Measurements from ENCODE around the gene SLC29A2.

Gene SLC29A2

DNA sequence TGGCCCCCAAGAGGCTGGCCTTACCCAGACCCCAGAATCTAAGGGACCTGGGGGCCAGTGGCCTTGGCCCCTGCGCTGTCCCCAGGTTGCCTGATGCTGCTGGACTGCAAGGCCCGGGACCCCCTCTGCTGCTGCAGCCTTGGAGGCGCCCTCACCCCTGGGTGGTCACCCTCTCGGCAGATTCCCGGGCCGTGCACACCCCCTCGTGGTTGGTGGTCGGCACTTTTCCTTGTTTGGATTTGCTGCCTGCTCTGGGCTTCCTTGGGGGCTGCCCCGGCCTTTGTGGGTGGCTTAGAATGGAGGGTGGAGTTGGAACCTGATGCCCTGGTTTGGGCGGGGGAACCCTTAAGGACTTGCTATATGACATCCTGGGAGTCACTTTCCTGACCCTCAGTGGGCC, 40.6 kb downstream of the SLC29A2 start:
- ATAC-seq: no peak
- no peak for TF ChIP-seq RARB (CRISPR knock-in tag; IDR thresholded peaks at IDR 0.05)
- TF ChIP-seq CREB5 (CRISPR knock-in tag; IDR thresholded peaks at IDR 0.05; ENCODE audit: low read depth): no peak
- TF ChIP-seq ZFP30 (CRISPR knock-in tag; IDR thresholded peaks at IDR 0.05): no peak
- no peak for TF ChIP-seq ZNF70 (CRISPR knock-in tag; IDR thresholded peaks at IDR 0.05)
- TF ChIP-seq TOX (CRISPR knock-in tag; IDR thresholded peaks at IDR 0.05; ENCODE audit: borderline replicate concordance): no peak
- no peak for TF ChIP-seq TSHZ2 (CRISPR knock-in tag; IDR thresholded peaks at IDR 0.05)
- TF ChIP-seq SNAI2 (CRISPR knock-in tag; IDR thresholded peaks at IDR 0.05): no peak
- TF ChIP-seq BACH2 (CRISPR knock-in tag; IDR thresholded peaks at IDR 0.05; ENCODE audit: borderline replicate concordance): no peak
- no peak for TF ChIP-seq PPARA (CRISPR knock-in tag; IDR thresholded peaks at IDR 0.05; ENCODE audit: borderline replicate concordance)
- TF ChIP-seq, protein P1, sequence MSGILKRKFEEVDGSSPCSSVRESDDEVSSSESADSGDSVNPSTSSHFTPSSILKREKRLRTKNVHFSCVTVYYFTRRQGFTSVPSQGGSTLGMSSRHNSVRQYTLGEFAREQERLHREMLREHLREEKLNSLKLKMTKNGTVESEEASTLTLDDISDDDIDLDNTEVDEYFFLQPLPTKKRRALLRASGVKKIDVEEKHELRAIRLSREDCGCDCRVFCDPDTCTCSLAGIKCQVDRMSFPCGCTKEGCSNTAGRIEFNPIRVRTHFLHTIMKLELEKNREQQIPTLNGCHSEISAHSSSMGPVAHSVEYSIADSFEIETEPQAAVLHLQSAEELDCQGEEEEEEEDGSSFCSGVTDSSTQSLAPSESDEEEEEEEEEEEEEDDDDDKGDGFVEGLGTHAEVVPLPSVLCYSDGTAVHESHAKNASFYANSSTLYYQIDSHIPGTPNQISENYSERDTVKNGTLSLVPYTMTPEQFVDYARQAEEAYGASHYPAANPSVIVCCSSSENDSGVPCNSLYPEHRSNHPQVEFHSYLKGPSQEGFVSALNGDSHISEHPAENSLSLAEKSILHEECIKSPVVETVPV (CRISPR knock-in tag; IDR thresholded peaks at IDR 0.05): no peak
- TF ChIP-seq OSR1 (CRISPR knock-in tag; IDR thresholded peaks at IDR 0.05): no peak
- TF ChIP-seq ZFP3 (CRISPR knock-in tag; IDR thresholded peaks at IDR 0.05): no peak
- TF ChIP-seq CSDC2 (CRISPR knock-in tag; IDR thresholded peaks at IDR 0.05): no peak
- no peak for TF ChIP-seq ISL1 (CRISPR knock-in tag; IDR thresholded peaks at IDR 0.05)
- TF ChIP-seq ARNTL (CRISPR knock-in tag; IDR thresholded peaks at IDR 0.05; ENCODE audit: borderline replicate concordance, low read depth): no peak

DNA sequence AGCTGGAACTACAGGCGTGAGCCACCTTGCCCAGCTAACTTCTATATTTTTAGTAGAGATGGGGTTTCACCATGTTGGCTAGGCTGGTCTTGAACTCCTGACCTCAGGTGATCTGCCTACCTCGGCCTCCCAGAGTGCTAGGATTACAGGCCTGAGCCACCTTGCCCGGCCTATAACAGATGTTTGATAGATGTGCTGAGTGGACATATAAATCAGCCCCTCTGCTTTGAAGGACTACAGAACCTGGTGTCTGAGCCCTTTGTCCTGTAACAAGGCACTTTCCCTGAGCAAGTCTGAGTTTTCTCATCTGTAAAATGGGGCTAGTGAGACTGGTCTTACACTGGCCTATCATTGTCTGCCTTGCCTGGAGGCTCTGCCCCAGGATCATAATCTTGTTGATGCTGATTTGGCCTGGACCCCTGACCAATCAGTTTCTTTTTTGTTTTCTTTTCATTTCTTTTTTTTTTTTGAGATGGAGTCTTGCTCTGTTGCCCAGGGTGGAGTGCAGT, 42.3 kb downstream of the SLC29A2 start:
- TF ChIP-seq TCF4 (CRISPR knock-in tag; IDR thresholded peaks at IDR 0.05; ENCODE audit: borderline replicate concordance) (no peak), TOX (CRISPR knock-in tag; IDR thresholded peaks at IDR 0.05; ENCODE audit: borderline replicate concordance) (no peak), ZNF70 (CRISPR knock-in tag; IDR thresholded peaks at IDR 0.05) (no peak), ZFP30 (CRISPR knock-in tag; IDR thresholded peaks at IDR 0.05) (no peak), ZC3H10 (CRISPR knock-in tag; IDR thresholded peaks at IDR 0.05) (no peak), ESRRG (CRISPR knock-in tag; IDR thresholded peaks at IDR 0.05) (no peak), ZFP3 (CRISPR knock-in tag; IDR thresholded peaks at IDR 0.05) (no peak), ARNTL (CRISPR knock-in tag; IDR thresholded peaks at IDR 0.05; ENCODE audit: borderline replicate concordance, low read depth) (no peak), RARB (CRISPR knock-in tag; IDR thresholded peaks at IDR 0.05) (no peak), ZNF8 (CRISPR knock-in tag; IDR thresholded peaks at IDR 0.05) (no peak), GLIS3 (CRISPR knock-in tag; IDR thresholded peaks at IDR 0.05) (no peak), ZNF565 (CRISPR knock-in tag; conservative IDR thresholded peaks at IDR 0.05; ENCODE audit: low read depth) (no peak), CSDC2 (CRISPR knock-in tag; IDR thresholded peaks at IDR 0.05) (no peak), SNAI2 (CRISPR knock-in tag; IDR thresholded peaks at IDR 0.05) (no peak), CREB5 (CRISPR knock-in tag; IDR thresholded peaks at IDR 0.05; ENCODE audit: low read depth) (no peak), PATZ1 (CRISPR knock-in tag; IDR thresholded peaks at IDR 0.05; ENCODE audit: borderline replicate concordance) (no peak)
- TF ChIP-seq, protein P1 (CRISPR knock-in tag; IDR thresholded peaks at IDR 0.05): no peak
- TF ChIP-seq, protein P2, sequence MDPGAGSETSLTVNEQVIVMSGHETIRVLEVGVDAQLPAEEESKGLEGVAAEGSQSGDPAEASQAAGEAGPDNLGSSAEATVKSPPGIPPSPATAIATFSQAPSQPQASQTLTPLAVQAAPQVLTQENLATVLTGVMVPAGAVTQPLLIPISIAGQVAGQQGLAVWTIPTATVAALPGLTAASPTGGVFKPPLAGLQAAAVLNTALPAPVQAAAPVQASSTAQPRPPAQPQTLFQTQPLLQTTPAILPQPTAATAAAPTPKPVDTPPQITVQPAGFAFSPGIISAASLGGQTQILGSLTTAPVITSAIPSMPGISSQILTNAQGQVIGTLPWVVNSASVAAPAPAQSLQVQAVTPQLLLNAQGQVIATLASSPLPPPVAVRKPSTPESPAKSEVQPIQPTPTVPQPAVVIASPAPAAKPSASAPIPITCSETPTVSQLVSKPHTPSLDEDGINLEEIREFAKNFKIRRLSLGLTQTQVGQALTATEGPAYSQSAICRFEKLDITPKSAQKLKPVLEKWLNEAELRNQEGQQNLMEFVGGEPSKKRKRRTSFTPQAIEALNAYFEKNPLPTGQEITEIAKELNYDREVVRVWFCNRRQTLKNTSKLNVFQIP (CRISPR knock-in tag; IDR thresholded peaks at IDR 0.05; ENCODE audit: borderline replicate concordance, low read depth): no peak
- no peak for ATAC-seq
